ENCODE data around the gene TMEM120A.

The TMEM120A gene

DNA sequence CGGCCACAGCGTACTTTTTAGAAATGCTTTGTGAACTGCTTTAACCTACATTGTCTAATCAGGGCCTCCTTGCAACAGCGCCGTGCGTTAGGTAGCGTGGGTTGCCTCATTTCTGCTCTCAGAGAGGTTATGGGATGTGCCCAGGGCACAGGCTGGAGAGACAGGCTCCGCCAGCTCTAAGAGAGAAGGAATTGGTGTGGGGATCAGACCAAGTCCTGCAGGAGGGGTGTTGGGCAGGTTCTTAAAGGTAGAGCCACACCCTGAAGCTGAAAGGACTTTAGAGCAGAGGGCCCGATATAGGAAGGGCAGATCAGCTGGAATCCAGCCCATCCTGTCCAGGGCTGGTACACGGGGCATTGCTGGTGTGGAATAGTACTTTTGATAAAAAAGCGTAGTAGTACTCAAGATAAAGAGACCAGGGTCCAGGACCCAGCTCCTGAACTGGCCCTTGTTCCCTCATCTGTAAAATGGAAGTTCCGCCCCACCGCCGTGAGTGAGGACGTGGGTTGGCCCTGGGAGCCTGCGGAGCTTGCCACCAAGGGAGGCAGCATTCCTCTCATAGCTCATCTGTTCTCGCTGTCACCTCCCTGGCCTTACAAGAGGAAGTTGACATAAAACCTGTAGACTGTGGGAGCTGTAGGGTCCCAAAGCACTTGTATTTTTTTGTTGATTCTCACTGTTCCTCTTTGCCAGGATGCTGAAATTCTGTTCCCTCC lies 37.2 kb downstream of the TMEM120A start:
- FAIRE-seq = no peak

DNA sequence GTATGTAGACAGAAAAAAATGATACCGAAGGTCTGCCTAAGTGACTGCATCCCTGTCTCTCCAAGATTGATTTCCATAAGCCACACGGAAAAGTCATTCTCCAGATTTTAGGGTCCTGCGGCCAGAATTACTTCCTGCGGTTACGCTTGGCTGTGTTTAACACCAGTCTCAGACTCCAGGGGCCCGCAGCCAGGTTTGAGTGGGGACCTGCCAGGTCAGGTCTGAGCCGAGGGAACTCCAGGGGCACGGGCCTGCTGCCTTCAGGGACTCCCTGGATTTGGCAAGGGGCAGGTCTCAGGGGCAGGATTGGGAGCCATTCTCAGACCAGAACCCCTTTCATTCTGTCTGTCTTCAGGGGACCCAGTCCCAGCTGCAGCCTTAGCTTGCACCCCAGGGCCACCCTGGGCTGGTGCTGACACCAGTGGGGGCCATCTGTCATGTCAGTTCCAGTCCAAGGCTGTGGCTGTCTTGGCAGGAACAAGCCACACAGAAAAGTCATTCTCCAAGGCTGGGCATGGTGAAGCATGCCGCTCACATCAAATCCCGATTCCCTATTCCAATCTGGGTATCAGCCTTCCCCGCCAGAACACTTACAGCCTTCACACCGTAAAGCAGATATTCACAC lies 39.0 kb downstream of the TMEM120A start:
- FAIRE-seq = no peak

- FAIRE-seq = no peak
These were observed 40.5 kb downstream of the TMEM120A start for GRCh38 chr7:75953931-75954330.

GRCh38 chr7:75953431-75953830 lies 41.0 kb downstream of the TMEM120A start:
- FAIRE-seq = no peak

- FAIRE-seq = no peak
These were observed 42.9 kb downstream of the TMEM120A start for GRCh38 chr7:75951506-75951905.

- FAIRE-seq = no peak
These were observed 44.2 kb downstream of the TMEM120A start for GRCh38 chr7:75950111-75950681.

GRCh38 chr7:75948179-75948578 lies 46.2 kb downstream of the TMEM120A start:
- no peak for FAIRE-seq

DNA sequence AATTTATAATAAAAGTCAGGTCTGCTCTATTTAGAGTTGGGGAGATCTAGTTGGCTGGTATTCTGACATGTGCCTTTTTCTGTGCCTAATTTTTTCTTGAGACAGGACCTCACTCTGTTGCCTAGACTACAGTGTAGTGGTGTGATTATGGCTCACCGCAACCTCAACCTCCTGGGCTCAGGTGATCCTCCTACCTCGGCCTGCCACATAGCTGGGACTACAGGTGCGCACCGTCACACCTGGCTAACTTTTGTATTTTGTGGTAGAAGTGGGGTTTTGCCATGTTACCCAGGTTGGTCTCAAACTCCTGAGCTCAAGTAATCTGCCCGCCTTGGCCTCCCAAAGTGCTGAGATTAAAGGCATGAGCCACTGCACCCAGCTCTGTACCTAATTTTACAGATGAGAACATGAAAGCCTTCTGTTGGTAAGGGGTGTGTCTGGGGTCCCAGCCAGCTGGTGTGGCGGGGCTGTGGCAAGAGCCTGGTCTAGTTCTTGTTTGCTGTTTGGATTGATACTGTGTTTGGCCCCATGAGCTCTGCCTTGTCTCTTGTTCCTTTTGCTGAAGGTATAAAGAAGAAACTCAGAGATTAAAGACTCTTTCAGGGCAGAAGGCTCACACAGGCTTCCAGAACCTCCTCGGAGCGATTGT lies 48.1 kb downstream of the TMEM120A start:
- FAIRE-seq = no peak

DNA sequence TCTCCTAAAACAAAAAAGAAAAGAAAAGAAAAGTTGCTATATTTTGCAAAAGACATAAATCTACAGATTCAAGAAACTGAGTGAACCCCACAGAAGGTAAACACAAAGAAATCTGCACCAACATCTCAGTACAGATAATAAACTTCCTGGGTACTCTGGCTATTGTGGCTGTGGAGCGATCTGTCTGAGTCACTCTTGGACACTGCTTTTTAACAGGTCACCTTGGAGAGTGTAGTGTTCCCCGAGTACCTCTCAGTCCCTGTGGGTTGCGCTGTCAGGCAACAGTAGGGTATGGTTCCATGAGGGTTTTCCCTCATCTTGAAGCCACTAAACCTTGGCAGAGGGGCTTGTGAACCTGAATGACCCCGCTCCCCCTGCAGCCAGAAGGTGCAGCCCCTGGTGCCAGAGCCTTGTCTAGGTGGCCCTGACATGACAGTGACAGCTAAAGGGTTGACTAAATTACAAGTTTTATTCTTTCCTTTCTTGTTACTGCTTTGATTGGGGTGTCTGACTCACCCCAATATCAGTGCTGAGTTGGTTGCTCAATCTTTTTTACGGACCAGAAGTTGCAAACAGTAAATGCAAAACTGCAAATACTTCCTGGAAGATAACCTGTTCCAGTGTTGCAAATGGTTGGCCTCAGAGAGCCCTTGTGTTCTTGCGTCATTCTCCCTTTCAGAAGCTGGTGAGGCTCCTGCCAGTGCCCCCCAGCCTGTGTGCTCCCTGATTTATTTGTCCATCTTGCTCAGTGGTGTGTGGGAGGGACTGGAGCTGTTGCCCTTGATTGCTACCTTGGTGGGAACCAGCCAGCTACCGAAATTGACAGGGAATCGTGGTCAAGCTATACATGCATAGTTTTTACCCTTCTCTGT lies 48.9 kb downstream of the TMEM120A start:
- no peak for FAIRE-seq

DNA sequence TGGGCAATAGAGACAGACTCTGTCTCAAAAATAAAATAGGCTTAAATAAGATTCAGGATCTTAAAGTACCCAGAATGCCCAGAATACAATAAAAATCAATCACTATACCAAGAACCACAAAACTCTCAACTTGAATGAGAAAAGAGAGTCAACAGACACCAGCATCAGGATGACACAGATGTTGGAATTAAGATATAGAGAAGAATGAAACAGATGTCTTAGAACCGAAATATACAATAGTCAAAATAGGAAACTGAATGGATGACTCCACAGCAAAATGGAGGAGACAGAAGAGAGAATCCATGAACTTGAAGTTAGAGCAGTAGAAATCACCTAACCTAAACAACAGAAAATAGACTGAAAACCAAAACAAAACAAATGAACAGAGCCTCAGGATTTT lies 49.9 kb downstream of the TMEM120A start:
- no peak for FAIRE-seq

- FAIRE-seq = no peak
These were observed 50.5 kb downstream of the TMEM120A start for GRCh38 chr7:75943864-75944263.

GRCh38 chr7:75938921-75939320 lies 55.5 kb downstream of the TMEM120A start:
- FAIRE-seq = no peak

DNA sequence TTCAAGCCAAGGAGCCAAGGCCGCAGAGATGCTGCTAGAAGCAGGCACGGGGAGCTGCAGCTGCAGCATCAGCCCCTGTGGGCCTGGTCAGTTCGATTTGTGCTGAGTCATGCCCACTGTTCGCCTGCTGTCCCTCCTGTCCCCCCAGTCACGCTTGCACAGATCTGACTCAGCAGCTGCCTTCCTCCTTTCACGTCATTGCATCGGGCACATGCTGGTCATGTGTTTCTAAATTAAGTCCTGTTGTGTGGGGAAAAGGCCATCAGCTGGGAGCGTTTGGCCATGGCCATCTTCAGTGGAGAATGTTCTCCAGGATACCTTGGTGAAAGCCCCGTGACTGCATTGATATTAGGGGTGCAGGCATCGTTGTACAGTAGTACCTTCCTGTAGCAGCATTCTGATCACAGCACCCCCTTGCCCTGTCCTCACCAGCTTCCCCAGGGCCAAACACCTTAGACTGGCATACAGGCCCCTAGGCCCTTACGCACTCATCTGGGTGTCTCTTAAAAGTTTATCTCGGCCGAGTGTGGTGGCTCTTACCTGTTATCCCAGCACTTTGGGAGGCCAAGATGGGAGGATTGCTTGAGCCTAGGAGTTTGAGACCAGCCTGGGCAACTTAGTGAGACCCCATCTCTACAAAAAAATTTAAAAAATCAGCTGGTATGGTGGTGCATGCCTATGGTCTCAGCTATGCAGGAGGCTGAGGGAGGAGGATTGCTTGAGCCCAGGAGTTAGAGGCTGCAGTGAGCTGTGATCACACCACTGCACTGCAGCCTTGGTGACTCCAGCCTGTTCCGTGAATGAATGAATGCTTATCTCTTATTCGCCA lies 56.2 kb downstream of the TMEM120A start:
- no peak for FAIRE-seq
